ENCODE measurements around the gene RGL4.

DNA sequence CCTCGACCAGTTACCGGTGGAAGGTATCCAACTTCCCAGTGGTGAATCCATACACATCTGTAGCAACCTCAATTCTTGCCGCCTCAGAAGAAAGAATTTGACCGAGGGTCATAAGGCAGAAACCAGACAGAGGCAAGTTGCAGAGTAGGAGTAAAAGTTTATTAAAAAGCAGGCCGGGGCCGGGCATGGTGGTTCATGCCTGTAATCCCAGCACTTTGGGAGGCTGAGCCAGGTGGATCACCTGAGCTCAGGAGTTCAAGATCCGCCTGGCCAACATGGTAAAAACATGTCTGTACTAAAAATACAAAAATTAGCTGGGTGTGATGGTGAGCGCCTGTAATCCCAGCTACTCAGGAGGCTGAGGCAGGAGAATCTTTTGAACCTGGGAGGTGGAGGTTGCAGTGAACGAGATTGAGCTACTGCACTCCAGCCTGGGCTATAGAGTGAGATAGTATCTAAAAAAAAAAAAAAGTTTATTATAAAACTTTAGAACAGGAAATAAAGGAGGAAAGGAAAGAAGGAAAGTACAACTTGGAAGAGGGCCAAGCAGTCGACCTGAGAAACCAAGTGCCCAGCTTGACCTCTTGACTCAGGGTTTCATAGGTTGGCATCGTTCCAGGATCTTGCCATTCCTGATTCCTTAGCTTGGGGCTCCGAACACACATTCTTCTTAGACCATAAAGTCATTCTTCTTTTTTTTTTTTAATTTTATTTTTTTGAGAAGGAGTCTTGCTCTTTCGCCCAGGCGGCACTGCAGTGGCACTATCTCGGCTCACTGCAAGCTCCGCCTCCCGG lies 27.8 kb downstream of the RGL4 start:
- TF ChIP-seq POLR2A (IDR thresholded peaks at IDR 0.05) (no peak), POLR2AphosphoS5 (IDR thresholded peaks at IDR 0.05) (no peak)
